HG03066 (cell line): Measurements from ENCODE around the gene GAREM1.

Source experiments
- ATAC-seq: cut with Tn5 transposase; IDR thresholded peaks from one replicate; pipeline ENCODE4 v1.9.1; 2021; ENCODE audit warnings: low read depth; ENCODE audit not compliant: unreplicated experiment

The GAREM1 gene

GRCh38 chr18:32427084-32427900 is 43.4 kb downstream of the GAREM1 start:
- ATAC-seq = no peak

GRCh38 chr18:32425466-32425865 is 45.2 kb downstream of the GAREM1 start:
- ATAC-seq = no peak

- ATAC-seq = no peak
Measured at GRCh38 chr18:32424696-32425095, 46.0 kb downstream of the GAREM1 start.

- no peak for ATAC-seq
Measured at GRCh38 chr18:32422978-32423740, 47.5 kb downstream of the GAREM1 start.

GRCh38 chr18:32422201-32422600 is 48.5 kb downstream of the GAREM1 start:
- ATAC-seq = no peak

- no peak for ATAC-seq
Measured at GRCh38 chr18:32420084-32420750, 50.5 kb downstream of the GAREM1 start.

- no peak for ATAC-seq
Measured at GRCh38 chr18:32418148-32418547, 52.5 kb downstream of the GAREM1 start.

GRCh38 chr18:32405588-32405987 is 65.1 kb downstream of the GAREM1 start:
- no peak for ATAC-seq

GRCh38 chr18:32401621-32402020 is 69.1 kb downstream of the GAREM1 start:
- ATAC-seq = no peak

GRCh38 chr18:32393407-32393806 is 77.3 kb downstream of the GAREM1 start:
- no peak for ATAC-seq

GRCh38 chr18:32391126-32391525 is 79.6 kb downstream of the GAREM1 start:
- no peak for ATAC-seq

- no peak for ATAC-seq
Measured at GRCh38 chr18:32389858-32390257, 80.8 kb downstream of the GAREM1 start.

- ATAC-seq = no peak
Measured at GRCh38 chr18:32389191-32389590, 81.5 kb downstream of the GAREM1 start.

- ATAC-seq = no peak
Measured at GRCh38 chr18:32386471-32386870, 84.2 kb downstream of the GAREM1 start.

- ATAC-seq = no peak
Measured at GRCh38 chr18:32383050-32383819, 87.4 kb downstream of the GAREM1 start.

GRCh38 chr18:32381761-32382160 is 88.9 kb downstream of the GAREM1 start:
- no peak for ATAC-seq

GRCh38 chr18:32380559-32380958 is 90.1 kb downstream of the GAREM1 start:
- no peak for ATAC-seq

- ATAC-seq = no peak
Measured at GRCh38 chr18:32379891-32380290, 90.8 kb downstream of the GAREM1 start.

GRCh38 chr18:32378705-32379104 is 92.0 kb downstream of the GAREM1 start:
- no peak for ATAC-seq

- no peak for ATAC-seq
Measured at GRCh38 chr18:32373995-32374394, 96.7 kb downstream of the GAREM1 start.

- no peak for ATAC-seq
Measured at GRCh38 chr18:32373505-32373904, 97.2 kb downstream of the GAREM1 start.
